C4-2B (cell line): ENCODE data around the gene CEP250.

Experiments
- H3K27ac ChIP-seq: fragments of 450-650 bp; 2 replicates; pipeline ENCODE4 v1.5.1; 2017
- ZFX ChIP-seq: fragments of 450-650 bp; IDR thresholded peaks from 2 replicates; pipeline ENCODE4 v1.6.1; 2017
- TF ChIP-seq, protein P1 (sequence below): fragments of 450-650 bp; conservative IDR thresholded peaks from 2 replicates; pipeline ENCODE4 v1.5.1; 2017; ENCODE audit warnings: mild to moderate bottlenecking

Gene CEP250

DNA sequence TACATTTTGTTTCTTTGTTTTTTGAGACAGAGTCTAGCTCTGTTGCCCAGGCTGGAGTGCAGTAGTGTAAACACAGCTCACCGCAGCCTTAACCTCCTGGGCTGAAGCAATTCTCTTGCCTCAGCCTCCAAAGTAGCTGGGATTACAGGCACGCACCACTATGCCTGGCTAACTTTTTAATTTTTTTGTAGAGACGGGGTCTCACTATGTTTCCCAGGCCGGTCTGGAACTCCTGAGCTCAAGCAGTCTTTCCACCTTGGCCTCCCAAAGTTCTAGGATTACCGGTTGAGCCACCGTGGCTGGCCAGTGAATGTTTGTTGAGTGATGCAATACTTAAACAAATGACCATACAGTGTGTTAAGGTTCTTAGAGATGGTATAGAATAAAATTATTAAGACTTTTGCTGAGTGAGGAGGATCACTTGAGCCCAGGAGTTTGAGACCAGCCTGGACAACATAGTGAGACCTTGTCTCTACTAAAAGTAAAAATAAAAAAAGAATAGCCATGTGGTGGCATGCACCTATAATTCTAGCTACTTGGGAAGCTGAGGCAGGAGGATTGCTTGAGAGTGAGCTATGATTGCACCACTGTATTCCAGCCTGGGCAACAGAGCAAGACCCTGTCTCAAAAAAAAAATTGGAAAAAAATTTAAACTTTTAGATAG, 13.4 kb downstream of the CEP250 start:
- no peak for TF ChIP-seq ZFX
- TF ChIP-seq, protein P1, sequence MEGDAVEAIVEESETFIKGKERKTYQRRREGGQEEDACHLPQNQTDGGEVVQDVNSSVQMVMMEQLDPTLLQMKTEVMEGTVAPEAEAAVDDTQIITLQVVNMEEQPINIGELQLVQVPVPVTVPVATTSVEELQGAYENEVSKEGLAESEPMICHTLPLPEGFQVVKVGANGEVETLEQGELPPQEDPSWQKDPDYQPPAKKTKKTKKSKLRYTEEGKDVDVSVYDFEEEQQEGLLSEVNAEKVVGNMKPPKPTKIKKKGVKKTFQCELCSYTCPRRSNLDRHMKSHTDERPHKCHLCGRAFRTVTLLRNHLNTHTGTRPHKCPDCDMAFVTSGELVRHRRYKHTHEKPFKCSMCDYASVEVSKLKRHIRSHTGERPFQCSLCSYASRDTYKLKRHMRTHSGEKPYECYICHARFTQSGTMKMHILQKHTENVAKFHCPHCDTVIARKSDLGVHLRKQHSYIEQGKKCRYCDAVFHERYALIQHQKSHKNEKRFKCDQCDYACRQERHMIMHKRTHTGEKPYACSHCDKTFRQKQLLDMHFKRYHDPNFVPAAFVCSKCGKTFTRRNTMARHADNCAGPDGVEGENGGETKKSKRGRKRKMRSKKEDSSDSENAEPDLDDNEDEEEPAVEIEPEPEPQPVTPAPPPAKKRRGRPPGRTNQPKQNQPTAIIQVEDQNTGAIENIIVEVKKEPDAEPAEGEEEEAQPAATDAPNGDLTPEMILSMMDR: no peak
- peak overlapping the region; percentile 47; the same call in 1 of the 2 replicates for H3K27ac ChIP-seq

DNA sequence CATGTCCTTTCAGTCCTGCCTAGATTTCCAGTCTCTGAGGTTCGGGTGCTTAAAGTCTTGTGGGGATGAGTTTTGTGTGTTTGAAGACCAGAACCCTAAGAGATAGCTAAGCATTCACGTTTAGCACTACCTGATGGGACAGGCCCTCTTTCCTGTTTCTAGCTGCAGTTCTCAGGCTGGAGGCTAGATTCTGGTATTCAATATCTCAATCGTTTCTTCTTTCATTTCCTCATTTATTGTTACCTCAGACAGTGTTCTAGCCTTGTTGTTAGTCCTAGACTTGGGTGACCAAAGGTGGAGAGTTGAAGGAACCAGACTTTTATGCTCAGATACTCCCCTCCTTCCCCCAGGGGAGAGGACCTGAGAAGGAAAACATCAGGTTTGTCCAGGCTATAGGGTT, 16.8 kb downstream of the CEP250 start:
- no peak overlapping the region for H3K27ac ChIP-seq
- TF ChIP-seq ZFX: no peak
- TF ChIP-seq, protein P1: no peak

DNA sequence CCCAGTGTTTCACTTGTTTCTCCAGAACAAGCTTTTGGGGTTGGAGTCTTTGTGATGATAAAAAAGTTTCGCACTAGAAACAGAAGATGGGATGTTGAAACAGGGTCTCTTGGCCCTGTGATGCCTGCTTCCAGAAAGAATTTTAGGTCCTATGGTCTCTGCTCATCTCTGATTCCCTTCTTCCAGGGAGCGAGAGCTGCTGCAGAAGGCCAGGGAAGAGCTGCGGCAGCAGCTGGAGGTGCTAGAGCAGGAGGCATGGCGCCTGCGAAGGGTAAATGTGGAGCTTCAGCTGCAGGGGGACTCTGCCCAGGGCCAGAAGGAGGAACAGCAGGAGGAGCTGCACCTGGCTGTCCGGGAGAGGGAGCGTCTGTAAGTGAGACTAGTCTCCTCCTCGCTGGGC, 18.3 kb downstream of the CEP250 start:
- TF ChIP-seq ZFX: no peak
- TF ChIP-seq, protein P1: no peak
- no peak overlapping the region for H3K27ac ChIP-seq

DNA sequence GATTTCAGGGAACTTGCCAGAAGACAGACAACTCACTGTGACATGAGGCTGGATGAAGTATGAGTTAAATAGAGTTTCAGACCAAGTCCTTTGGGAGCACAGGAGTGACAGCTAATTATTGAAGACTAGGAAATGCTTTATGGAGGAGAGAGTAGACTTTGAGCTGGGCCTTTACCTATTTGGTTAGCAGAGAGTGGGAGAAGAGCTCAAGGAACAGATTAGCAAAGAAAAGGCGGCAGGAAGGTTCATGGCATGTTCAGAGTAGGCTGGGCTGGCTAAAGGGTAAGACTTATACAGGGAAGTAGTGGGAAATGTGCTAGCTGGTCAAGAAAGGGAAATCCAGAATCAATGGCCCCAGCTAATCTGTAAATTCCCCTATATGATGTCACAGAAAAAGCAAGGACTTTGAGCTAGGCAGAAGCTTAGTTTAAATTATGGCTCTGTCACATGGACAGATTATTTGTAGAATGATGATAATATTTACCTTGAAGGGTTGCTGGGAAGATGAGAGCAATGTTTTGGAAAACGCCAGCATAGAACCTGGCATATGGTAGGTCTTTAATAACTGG, 19.0 kb downstream of the CEP250 start:
- TF ChIP-seq ZFX: no peak
- TF ChIP-seq, protein P1: no peak
- no peak overlapping the region for H3K27ac ChIP-seq

DNA sequence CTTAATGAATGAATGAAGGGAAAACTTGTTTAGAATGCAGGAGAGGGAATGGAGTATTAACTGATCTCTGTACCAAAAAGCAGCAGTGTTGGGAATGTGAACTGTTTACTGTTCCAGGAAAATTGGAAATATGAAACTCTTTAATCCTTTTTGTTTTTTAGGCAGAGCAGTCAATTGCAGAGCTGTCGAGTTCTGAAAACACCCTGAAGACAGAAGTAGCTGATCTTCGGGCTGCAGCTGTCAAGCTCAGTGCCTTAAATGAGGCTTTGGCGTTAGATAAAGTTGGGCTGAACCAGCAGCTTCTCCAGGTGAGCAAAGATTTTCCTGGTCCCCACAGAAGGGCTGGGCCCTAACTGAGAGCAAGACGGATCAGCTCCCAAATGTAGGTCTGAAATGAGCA, 20.9 kb downstream of the CEP250 start:
- H3K27ac ChIP-seq: no peak overlapping the region
- no peak for TF ChIP-seq ZFX
- TF ChIP-seq, protein P1: no peak

DNA sequence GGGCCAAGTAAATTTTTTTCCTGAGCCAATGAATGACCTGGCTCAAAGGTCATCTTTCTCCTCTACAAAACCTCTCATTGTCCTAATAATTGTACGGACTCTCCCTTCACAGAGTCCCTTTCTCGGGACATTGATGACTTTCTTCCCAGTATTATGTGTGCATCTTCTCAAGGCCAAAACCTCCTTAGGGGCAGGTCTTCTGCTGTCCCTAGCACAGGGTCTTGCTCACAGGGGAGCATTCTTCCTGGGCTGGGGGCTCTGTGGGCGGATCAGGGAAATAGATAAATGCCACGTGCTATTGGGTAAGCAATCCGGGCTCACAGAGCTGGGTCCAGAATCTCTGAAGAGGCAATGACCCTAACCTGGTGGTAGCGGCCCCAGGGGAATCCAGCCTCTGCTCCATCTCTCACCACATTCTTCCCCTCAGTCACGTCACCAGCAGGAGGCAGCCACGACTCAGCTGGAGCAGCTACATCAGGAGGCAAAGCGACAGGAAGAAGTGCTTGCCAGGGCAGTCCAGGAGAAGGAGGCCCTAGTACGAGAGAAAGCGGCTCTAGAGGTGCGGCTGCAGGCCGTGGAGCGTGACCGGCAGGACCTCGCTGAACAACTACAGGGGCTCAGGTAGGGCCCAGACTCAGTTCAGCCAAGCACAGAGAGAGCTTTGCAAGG, 23.5 kb downstream of the CEP250 start:
- TF ChIP-seq ZFX: no peak
- TF ChIP-seq, protein P1: no peak; the same call in 1 of the 2 replicates

DNA sequence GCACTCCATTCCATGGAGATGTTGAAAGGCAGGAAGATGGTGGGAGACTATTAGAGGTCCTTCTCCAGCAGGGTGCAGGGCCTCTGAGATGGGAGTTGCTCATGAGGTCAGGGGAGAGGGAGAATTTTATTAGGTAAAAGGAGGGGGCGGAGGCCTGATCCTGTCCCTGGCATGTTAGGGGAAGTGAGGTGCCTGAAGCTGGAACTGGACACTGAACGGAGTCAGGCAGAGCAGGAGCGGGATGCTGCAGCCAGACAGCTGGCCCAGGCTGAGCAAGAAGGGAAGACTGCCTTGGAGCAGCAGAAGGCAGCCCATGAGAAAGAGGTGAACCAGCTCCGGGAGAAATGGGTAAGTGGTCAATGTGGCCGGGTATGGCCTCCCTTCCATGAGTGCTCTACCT, 24.4 kb downstream of the CEP250 start:
- TF ChIP-seq, protein P1: no peak
- TF ChIP-seq ZFX: no peak
- no peak overlapping the region for H3K27ac ChIP-seq

More for the DNA sequence above, 23.5 kb downstream of the CEP250 start:
- H3K27ac ChIP-seq: no peak overlapping the region
